DMS153 treated with DMSO at 0.1 percent for 48 hours (cell line): Measurements from ENCODE around the gene HMMR.
A peak's percentile ranks its signal among the peaks of the same experiment; 100 is the strongest.

Source experiments
- DNase-seq: peaks from one replicate; lab custom pipeline; 2025; ENCODE audit not compliant: unreplicated experiment; lab: John Stamatoyannopoulos, UW

Gene HMMR

GRCh38 chr5:163458778-163459385 is 1.6 kb upstream of the HMMR start:
- DNase-seq: no peak

- no peak for DNase-seq
Observed at GRCh38 chr5:163459462-163459818, 992 bp upstream of the HMMR start.

GRCh38 chr5:163459819-163460561 is 442 bp upstream of the HMMR start, which contains the start of gene NUDCD2:
Gene NUDCD2 (minus strand): TSS chr5:163460102. CDS start chr5:163460050, 52 bp downstream.
- peak; percentile 72 for DNase-seq

- no peak for DNase-seq
Observed at GRCh38 chr5:163463063-163463435, 2.6 kb downstream of the HMMR start.

GRCh38 chr5:163467682-163468081 is 7.2 kb downstream of the HMMR start:
- no peak for DNase-seq

GRCh38 chr5:163473635-163474243 is 13.3 kb downstream of the HMMR start:
- DNase-seq: no peak

- no peak for DNase-seq
Observed at GRCh38 chr5:163475411-163475810, 15.0 kb downstream of the HMMR start.

GRCh38 chr5:163478126-163478981 is 17.9 kb downstream of the HMMR start:
- DNase-seq: no peak

GRCh38 chr5:163478982-163479271 is 18.5 kb downstream of the HMMR start:
- DNase-seq: no peak

GRCh38 chr5:163489055-163489744 is 28.8 kb downstream of the HMMR start:
- no peak for DNase-seq

GRCh38 chr5:163489745-163490075 is 29.3 kb downstream of the HMMR start:
- DNase-seq: no peak

GRCh38 chr5:163496286-163496685 is 35.9 kb downstream of the HMMR start:
- DNase-seq: no peak

- no peak for DNase-seq
Observed at GRCh38 chr5:163497315-163497714, 36.9 kb downstream of the HMMR start.

GRCh38 chr5:163498886-163499285 is 38.5 kb downstream of the HMMR start:
- DNase-seq: no peak

- DNase-seq: no peak
Observed at GRCh38 chr5:163502521-163502920, 42.1 kb downstream of the HMMR start.

- no peak for DNase-seq
Observed at GRCh38 chr5:163503106-163504078, 43.0 kb downstream of the HMMR start.

GRCh38 chr5:163504079-163504931 is 43.9 kb downstream of the HMMR start:
- peak; percentile 5 for DNase-seq

- no peak for DNase-seq
Observed at GRCh38 chr5:163505049-163505367, 44.6 kb downstream of the HMMR start.

GRCh38 chr5:163505368-163506094 is 45.1 kb downstream of the HMMR start, which contains the start of gene MAT2B:
Gene MAT2B (plus strand): TSS chr5:163505619. CDS start chr5:163505687, 68 bp downstream.
- DNase-seq: peak; percentile 61
